ENCODE results near the gene RAB27A. TPM values are rescaled to one million over a fixed set of nuclear protein-coding genes. Genes with fewer than 3 reads are reported as not detected.

The RAB27A gene
- total RNA-seq, 1 experiment from 2014 or later, result 5.6 TPM

GRCh38 chr15:55282284-55282833 is 7.3 kb downstream of the RAB27A start:
- peak; percentile 82 for DNase-seq (ENCODE audit: low read depth)

- peak; percentile 18 for DNase-seq (ENCODE audit: low read depth)
Measured at GRCh38 chr15:55281517-55282228, 7.9 kb downstream of the RAB27A start.

DNA sequence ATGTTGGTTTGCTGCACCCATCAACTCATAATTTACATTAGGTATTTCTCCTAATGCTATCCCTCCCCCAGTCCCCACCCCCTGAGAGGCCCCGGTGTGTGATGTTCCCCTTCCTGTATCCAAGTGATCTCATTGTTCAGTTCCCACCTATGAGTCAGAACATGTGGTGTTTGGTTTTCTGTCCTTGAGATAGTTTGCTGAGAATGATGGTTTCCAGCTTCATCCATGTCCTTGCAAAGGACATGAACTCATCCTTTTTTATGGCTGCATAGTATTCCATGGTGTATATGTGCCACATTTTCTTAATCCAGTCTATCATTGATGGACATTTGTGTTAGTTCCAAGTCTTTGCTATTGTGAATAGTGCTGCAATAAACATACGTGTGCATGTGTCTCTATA is 9.0 kb downstream of the RAB27A start:
- DNase-seq (ENCODE audit: low read depth), result peak; percentile 44

DNA sequence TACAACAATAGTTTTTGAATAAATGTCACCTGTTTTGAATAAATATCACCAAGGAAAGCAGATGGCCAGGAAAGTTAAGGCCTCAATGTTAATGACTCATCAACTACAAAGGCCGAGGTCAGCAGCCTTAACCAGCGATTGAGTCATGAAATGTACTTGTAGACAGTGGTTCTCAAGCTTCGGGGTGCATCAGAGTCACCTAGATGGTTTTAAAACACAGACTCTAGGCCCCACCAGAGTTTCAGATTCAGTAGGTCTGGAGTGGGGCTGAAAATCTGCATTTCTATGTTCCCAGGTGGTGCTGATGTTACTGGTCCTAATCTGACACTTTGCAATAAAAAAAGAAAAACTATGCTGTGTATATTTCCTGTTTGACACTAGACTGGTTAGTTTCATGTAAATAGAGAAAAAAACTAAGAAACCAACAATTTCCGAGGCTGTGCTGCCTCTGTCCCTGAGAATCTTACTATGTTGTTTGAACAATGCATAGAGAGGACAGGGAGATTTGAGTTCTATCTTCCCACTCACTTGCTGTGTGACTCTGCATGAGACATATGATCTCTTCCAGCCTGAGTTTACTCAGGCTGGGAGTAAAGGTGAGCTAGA is 9.8 kb downstream of the RAB27A start:
- DNase-seq (ENCODE audit: low read depth), result peak; percentile 96

GRCh38 chr15:55279100-55279745 is 10.4 kb downstream of the RAB27A start:
- no peak for DNase-seq (ENCODE audit: low read depth)

DNA sequence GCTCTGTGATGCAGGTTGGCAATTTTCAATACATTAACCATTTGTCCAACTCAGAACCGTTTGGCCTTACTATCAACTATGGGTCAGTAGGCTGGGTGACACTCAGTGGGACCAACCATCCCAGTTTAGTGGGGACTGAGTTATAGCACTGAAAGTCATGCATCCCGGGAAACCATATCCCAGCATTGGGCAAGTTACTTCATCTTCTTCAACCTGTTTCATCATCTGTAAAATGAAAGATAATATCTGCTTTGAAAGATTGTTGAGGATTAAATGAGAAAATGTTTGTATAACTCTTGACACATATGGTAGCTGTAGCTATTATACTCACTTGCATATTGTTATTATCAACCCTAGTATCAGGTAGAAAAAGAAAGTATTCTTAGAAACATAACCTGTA is 11.9 kb downstream of the RAB27A start:
- DNase-seq (ENCODE audit: low read depth), result no peak

DNA sequence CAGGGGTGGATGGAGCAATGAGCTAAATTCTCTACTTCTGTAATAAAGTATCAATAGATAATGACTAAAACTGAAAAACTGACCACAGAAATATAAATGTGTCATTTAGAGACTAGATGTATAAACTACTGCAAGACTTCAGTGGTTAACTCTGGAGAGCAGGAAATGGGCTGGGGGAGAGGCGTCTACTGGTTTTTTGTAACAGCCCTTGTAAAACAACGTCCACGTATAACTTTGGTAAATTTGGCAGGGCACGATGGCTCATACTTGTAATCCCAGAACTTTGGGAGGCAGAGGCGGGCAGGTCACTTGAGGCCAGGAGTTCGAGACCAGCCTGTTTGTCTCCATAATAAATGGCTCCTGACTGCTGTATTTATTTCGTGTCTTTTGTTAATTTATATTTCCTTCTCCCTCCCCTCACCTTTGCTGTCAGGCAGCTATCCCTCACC is 12.5 kb downstream of the RAB27A start:
- DNase-seq (ENCODE audit: low read depth), result no peak

- no peak for DNase-seq (ENCODE audit: low read depth)
Measured at GRCh38 chr15:55276324-55276723, 13.3 kb downstream of the RAB27A start.

- no peak for DNase-seq (ENCODE audit: low read depth)
Measured at GRCh38 chr15:55270291-55270690, 19.3 kb downstream of the RAB27A start.

DNA sequence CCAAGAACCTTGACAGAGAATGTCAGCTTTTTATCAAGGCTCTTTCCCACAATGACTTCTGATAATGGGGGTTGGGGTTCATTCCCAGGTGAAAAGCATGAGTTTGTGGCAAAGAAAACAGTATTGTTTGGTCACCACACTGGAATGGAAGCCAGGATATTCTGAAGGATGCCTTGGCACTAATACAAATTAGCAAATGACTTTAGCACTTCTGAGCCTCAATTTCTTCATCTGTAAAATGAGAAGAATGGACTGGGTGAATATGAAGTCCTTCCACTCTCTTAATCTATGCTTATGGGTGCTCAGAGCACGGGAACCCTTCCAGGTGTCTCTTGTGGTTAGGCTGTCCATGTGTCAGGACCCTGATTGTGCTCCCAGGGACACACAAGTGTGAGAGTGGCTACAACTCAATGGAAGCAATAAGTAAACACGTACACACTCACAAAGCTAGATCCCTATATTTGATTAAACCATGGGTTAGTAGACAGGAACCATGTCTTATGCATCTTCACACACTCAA is 21.4 kb downstream of the RAB27A start:
- DNase-seq (ENCODE audit: low read depth), result no peak

DNA sequence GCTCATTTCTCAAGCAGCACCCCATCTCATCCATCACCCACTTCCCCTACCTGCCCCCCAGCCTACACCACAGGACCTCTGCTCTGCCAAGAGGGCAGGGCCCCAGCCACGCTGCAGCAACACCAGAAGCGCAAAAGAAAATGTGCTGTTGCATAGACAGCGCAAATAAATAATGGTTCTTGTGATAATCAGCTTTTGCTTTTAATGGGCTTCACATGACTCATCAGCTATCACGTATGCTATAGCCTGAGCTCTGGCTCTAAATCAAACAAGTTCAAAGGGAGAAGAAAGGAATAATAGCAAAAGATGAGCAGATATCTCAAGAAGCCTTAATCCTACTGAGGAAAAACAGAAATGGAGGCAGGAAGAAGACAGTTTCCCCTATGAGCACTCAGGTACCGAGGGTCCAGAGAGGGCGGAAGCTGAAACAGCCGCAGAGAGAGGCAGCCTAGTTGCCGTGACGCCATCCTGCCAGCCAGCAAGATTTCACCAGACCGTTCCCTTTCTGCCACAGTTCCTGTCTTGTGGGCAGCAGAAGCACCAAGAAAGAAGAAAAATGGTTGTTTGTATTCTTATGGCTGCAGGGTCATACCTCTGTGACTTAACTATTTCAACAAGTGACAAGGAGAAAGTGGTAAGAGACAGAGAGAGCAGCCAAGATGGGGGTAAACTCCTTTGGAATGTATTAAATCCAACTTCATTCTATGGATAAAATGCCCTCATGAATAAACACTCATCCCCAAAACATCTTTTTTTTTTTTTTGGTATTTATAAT is 22.0 kb downstream of the RAB27A start:
- DNase-seq (ENCODE audit: low read depth), result no peak

DNA sequence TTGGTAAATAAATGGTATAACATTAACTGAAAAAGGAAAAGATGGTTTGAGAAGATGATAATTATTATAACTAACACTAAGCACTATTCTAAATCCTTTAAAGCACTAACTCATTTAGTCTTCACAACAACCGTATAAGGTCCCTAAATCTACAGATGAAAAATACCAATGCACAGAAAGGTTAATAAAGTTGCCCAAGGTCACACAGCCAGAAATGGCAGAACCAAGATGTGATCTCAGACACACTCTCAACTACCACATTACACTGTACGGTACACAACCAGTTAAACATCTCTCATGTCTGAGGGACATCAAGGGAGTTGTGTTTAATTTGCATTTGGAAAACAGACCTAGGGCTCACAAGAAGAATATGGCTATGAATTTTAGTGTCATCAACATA is 23.1 kb downstream of the RAB27A start:
- DNase-seq (ENCODE audit: low read depth), result no peak

DNA sequence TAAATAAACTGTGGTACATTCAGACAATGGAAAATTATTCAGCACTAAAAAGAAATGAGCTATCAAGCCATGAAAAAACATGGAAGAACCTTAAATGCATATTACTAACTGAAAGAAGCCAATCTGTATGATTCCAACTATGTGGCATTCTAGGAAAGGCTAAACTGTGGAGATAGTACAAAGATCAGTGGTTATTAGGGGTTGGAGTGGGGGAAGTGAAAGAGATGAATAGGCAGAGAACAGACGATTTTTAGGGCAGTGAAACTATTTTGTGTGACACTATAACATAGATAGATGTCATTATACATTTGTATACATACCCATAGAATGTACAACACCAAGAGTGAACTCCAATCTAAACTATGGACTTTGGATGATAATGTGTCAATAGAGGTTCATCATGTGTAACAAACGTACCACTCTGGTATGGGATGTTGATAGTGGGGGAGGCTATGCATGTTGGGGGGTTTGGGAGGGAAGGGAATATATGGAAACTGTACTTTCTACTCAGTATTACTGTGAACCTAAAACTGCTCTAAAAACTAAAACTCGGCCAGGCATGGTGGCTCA is 29.0 kb downstream of the RAB27A start:
- DNase-seq (ENCODE audit: low read depth), result no peak

- no peak for DNase-seq (ENCODE audit: low read depth)
Measured at GRCh38 chr15:55257938-55258337, 31.7 kb downstream of the RAB27A start.

DNA sequence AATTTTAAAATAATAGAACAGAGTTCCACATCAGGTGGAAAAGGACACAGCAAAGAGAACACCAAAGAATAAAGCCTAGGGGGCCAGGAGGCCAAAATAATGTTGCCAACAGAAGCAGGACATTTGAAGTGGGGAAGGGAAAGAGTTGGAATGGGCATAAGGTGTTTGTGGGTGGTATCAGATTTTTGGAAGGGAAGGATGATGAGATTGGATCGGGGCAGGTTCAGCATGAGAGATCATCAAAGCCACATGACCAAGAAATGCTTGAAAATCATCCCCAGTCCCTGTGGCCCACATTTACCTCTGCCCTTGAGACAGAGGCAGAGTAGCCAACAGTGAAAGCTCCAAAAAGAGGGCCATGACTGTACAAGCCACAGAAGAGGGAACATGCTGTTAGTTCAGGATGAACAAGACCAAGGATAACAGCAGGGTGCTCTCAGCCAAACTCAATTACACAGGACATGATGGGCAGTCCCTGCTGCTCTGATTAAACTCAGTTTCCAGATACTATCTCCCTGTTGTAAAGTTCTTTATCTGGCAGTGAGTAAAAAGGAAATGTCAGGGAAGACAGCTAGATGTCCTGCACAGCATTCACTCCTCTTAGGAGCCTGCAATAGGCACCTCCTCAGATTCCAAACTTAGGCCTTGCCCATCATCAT is 32.5 kb downstream of the RAB27A start:
- no peak for DNase-seq (ENCODE audit: low read depth)

DNA sequence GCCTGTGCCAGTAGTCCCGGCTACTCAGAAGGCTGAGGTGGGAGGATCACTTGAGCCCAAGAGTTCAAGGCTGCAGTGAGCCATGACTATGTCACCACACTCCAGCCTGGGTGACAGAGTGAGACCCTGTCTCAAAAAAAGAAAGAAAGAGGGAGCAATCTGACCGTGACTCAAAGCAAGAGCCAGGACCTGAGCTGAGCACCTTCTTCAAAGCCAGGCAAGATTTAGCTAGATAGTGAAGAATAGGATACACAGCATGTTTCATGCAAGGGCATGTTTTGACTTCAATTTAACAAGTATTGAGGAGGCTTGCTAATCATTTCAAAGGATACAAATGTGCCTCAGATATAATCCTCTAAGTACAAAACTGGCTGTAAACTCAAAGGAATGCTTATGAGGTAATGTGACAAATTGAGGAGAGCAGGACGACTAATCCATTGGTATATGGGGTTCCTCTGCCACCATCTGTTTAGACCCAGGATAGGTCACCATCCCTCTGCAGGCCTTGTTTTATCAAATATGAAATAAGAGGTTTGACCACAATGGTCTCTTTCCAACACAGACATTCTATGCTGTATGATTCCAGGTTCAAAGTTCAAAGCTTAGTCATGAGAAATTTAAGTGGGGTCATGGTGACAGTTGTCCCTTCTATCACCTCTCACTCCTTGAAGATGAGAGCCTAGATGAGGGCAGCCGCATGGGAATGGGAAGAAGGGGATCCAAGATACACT is 33.2 kb downstream of the RAB27A start:
- peak; percentile 32 for DNase-seq (ENCODE audit: low read depth)

DNA sequence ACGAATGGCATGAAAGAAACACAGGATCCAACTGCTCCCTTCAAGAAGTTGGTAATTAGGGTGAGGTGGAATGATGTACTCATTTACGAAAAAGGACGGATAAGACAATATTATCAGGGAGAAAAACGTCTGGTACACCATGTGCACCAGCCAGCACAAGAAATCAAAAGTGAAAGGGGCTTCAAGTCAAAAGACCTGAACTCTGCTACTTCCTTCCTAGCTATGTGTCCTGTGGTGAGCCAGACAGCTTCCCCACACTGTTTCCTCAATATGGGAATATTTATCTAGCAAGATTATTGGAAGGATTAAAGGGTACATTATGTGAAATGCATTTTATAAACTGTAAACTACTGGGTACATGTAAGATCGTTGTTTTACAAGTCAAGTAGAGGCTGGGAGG is 33.9 kb downstream of the RAB27A start:
- no peak for DNase-seq (ENCODE audit: low read depth)

DNA sequence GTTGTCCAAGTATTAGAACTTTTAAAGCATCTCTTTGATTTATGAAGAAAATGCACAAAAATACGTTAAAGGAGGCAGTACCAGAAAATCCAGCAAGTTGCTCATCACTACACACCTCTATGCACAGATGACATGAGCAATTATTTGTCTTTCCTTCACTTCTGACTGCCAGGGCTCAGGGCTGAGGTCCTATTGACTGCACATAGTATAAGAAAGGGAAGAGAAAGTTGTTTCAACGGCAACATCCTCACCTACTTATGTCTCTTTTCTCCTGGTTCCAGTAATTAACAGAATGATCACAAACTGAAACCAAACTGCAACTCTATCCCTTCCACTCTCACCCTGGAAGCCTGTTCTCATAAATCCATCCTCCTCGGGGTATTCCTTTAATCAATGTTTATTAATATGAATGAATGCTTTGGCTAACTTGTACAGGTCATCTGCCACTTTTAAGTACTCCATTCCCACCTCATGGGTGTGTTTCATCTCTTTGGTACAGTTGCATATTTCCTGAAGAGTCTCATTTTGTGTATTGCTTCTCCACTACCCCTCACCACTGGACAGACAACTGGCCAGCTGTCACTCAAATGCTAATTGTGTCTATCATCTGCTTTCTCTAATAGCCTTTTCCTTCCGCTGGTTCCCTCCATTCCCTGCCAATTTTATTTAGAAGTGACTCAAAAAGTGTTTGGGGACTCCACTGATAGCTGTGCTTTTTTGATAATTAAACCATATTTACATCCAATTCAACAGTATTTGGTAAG is 34.5 kb downstream of the RAB27A start:
- no peak for DNase-seq (ENCODE audit: low read depth)

DNA sequence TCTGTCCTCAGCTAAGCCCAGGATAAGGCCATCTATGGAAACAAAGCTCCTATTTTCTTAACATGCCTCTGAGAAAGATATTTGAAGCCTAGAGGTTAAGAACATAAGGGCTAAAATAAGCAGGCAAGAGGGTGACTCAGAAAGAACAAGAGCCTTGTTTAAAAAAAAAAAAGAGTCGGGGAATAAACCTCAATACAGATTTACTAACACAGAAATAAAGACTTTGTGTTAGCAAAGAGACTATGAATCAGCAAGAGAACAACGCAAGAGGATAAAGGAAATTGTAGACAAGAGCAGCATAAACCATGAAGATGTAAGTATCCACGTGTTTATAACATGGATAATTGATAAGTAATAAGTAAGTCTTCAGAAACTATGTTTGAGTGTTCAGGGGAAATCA is 36.0 kb downstream of the RAB27A start:
- peak; percentile 85 for DNase-seq (ENCODE audit: low read depth)

All from LHCN-M2 (cell line).